HUES64 (cell line): ENCODE results near the gene GTPBP1.

ENCODE experiments used
- H3K27ac ChIP-seq: 2 replicates; pipeline ENCODE4 v1.7.0; 2013; ENCODE audit warnings: low read depth, low read length, inconsistent platforms
- H3K27me3 ChIP-seq: 2 replicates; pipeline ENCODE4 v1.6.1; 2013; ENCODE audit warnings: mild to moderate bottlenecking, low read length; ENCODE audit not compliant: insufficient read depth
- H3K36me3 ChIP-seq: 2 replicates; pipeline ENCODE4 v1.6.1; 2013; ENCODE audit warnings: mild to moderate bottlenecking, low read length; ENCODE audit not compliant: insufficient read depth
- H3K4me1 ChIP-seq: 2 replicates; pipeline ENCODE4 v1.6.1; 2013; ENCODE audit warnings: mild to moderate bottlenecking, low read length, moderate library complexity; ENCODE audit not compliant: insufficient read depth
- H3K4me3 ChIP-seq: 2 replicates; pipeline ENCODE4 v1.5.1; 2013; ENCODE audit warnings: mild to moderate bottlenecking, low read length, moderate library complexity
- H3K9ac ChIP-seq: 2 replicates; pipeline ENCODE4 v1.6.1; 2013; ENCODE audit warnings: mild to moderate bottlenecking, low read depth, low read length
- H3K9me3 ChIP-seq: 2 replicates; pipeline ENCODE4 v1.6.1; 2013; ENCODE audit warnings: low read depth, low read length; ENCODE audit not compliant: insufficient read depth
- WGBS: fragments of 150-250, 120-280 bp; methylation state at CpG from one replicate; pipeline ENCODE4 v1.1.7; 2013; ENCODE audit warnings: missing lambda C conversion rate; 5-methylcytosine and 5-hydroxymethylcytosine counted together

Gene GTPBP1

GRCh38 chr22:38704654-38705234, 1.0 kb upstream of the GTPBP1 start:
- Histone ChIP-seq H3K27ac (peak overlapping the region; percentile 76), H3K9ac (peak overlapping the region; percentile 63), H3K4me3 (peak overlapping the region; percentile 52), H3K4me1 (peaks cover 27% of the 10 kb centered on the region), H3K36me3 (peaks cover 6% of the 10 kb centered on the region), H3K27me3 (no peaks in the 10 kb centered on the region), H3K9me3 (no peaks in the 10 kb centered on the region)
- WGBS, result 32% methylated on average over 10 of the region's 10 CpGs

GRCh38 chr22:38706101-38706900, 557 bp downstream of the GTPBP1 start:
- WGBS, result under 1% methylated on average over 80 of the region's 80 CpGs
- Histone ChIP-seq H3K27me3 (no peaks in the 10 kb centered on the region), H3K36me3 (peaks cover 19% of the 10 kb centered on the region), H3K9ac (peak overlapping the region; percentile 86), H3K27ac (peak overlapping the region; percentile 87), H3K4me3 (peak overlapping the region; percentile 89), H3K4me1 (peaks cover 26% of the 10 kb centered on the region), H3K9me3 (no peaks in the 10 kb centered on the region)

- 5% methylated on average over 1 of the region's 4 CpGs for WGBS
- peak overlapping the region; percentile 89 for H3K4me3 ChIP-seq
- peaks cover 26% of the 10 kb centered on the region for H3K4me1 ChIP-seq
- H3K9me3 ChIP-seq, result no peaks in the 10 kb centered on the region
- no peak overlapping the region for H3K27ac ChIP-seq
- peak overlapping the region; percentile 86 for H3K9ac ChIP-seq
- peaks cover 19% of the 10 kb centered on the region for H3K36me3 ChIP-seq
- no peaks in the 10 kb centered on the region for H3K27me3 ChIP-seq
Measured at GRCh38 chr22:38706901-38707195, 1.1 kb downstream of the GTPBP1 start.

- 48% methylated on average over 1 of the region's 2 CpGs for WGBS
- Histone ChIP-seq H3K9ac (peak overlapping the region; percentile 86; the same call in 1 of the 2 replicates), H3K9me3 (no peaks in the 10 kb centered on the region), H3K4me3 (peak overlapping the region; percentile 89), H3K4me1 (peaks cover 30% of the 10 kb centered on the region), H3K36me3 (peaks cover 19% of the 10 kb centered on the region), H3K27me3 (no peaks in the 10 kb centered on the region), H3K27ac (no peak overlapping the region)
Measured at GRCh38 chr22:38707346-38707745, 1.6 kb downstream of the GTPBP1 start.

GRCh38 chr22:38707984-38708383, 2.2 kb downstream of the GTPBP1 start:
- Histone ChIP-seq H3K9ac (no peak overlapping the region), H3K4me1 (peaks cover 36% of the 10 kb centered on the region), H3K36me3 (peaks cover 19% of the 10 kb centered on the region), H3K27ac (no peak overlapping the region), H3K9me3 (no peaks in the 10 kb centered on the region), H3K4me3 (no peak overlapping the region), H3K27me3 (no peaks in the 10 kb centered on the region)
- WGBS, result 92% methylated on average over 3 of the region's 3 CpGs

GRCh38 chr22:38709306-38709705, 3.6 kb downstream of the GTPBP1 start:
- H3K9me3 ChIP-seq, result no peaks in the 10 kb centered on the region
- H3K4me1 ChIP-seq, result peaks cover 42% of the 10 kb centered on the region
- no peak overlapping the region for H3K27ac ChIP-seq
- 86% methylated on average over 3 of the region's 3 CpGs for WGBS
- peaks cover 19% of the 10 kb centered on the region for H3K36me3 ChIP-seq
- no peak overlapping the region for H3K4me3 ChIP-seq
- no peak overlapping the region for H3K9ac ChIP-seq
- H3K27me3 ChIP-seq, result no peaks in the 10 kb centered on the region

- H3K36me3 ChIP-seq, result peaks cover 23% of the 10 kb centered on the region
- H3K27ac ChIP-seq, result no peak overlapping the region
- peaks cover 36% of the 10 kb centered on the region for H3K4me1 ChIP-seq
- WGBS, result 94% methylated on average over 3 of the region's 3 CpGs
- no peak overlapping the region for H3K4me3 ChIP-seq
- no peaks in the 10 kb centered on the region for H3K27me3 ChIP-seq
- H3K9ac ChIP-seq, result no peak overlapping the region
- H3K9me3 ChIP-seq, result no peaks in the 10 kb centered on the region
Measured at GRCh38 chr22:38710351-38710750, 4.6 kb downstream of the GTPBP1 start.

GRCh38 chr22:38710866-38711265, 5.1 kb downstream of the GTPBP1 start:
- Histone ChIP-seq H3K9me3 (no peaks in the 10 kb centered on the region), H3K4me3 (no peak overlapping the region), H3K9ac (no peak overlapping the region), H3K27me3 (no peaks in the 10 kb centered on the region), H3K27ac (no peak overlapping the region), H3K36me3 (peaks cover 28% of the 10 kb centered on the region), H3K4me1 (peaks cover 36% of the 10 kb centered on the region)
- 97% methylated on average over 3 of the region's 3 CpGs for WGBS

- Histone ChIP-seq H3K9ac (peak overlapping the region; percentile 8; the same call in 1 of the 2 replicates), H3K27me3 (no peaks in the 10 kb centered on the region), H3K27ac (peak overlapping the region; percentile 50), H3K4me3 (no peak overlapping the region), H3K4me1 (peaks cover 25% of the 10 kb centered on the region), H3K9me3 (no peaks in the 10 kb centered on the region), H3K36me3 (peaks cover 46% of the 10 kb centered on the region)
- 72% methylated on average over 11 of the region's 11 CpGs for WGBS
Measured at GRCh38 chr22:38712486-38713207, 6.9 kb downstream of the GTPBP1 start.

- Histone ChIP-seq H3K36me3 (peaks cover 56% of the 10 kb centered on the region), H3K27me3 (no peaks in the 10 kb centered on the region), H3K4me3 (no peak overlapping the region), H3K9me3 (no peaks in the 10 kb centered on the region), H3K4me1 (peaks cover 27% of the 10 kb centered on the region), H3K27ac (no peak overlapping the region), H3K9ac (no peak overlapping the region)
- 85% methylated on average over 8 of the region's 8 CpGs for WGBS
Measured at GRCh38 chr22:38713921-38714320, 8.2 kb downstream of the GTPBP1 start.

- 93% methylated on average over 9 of the region's 9 CpGs for WGBS
- H3K9ac ChIP-seq, result no peak overlapping the region
- H3K36me3 ChIP-seq, result peaks cover 51% of the 10 kb centered on the region
- H3K27ac ChIP-seq, result no peak overlapping the region
- H3K27me3 ChIP-seq, result no peaks in the 10 kb centered on the region
- no peak overlapping the region for H3K4me3 ChIP-seq
- H3K9me3 ChIP-seq, result no peaks in the 10 kb centered on the region
- H3K4me1 ChIP-seq, result peaks cover 22% of the 10 kb centered on the region
Measured at GRCh38 chr22:38715176-38715764, 9.5 kb downstream of the GTPBP1 start.
